Adrenal gland (tissue), 5 donors: ENCODE data around the gene CTDSP1.

ENCODE experiments used
- POLR2A ChIP-seq, 2 donors: fragments of 450-650 bp; IDR thresholded peaks; one replicate each; pipeline ENCODE4 v1.6.1; 2017; ENCODE audit warnings: antibody characterized with exemption in 2 of 2, mild to moderate bottlenecking in 2 of 2, moderate library complexity in 1 of 2
- TF ChIP-seq, protein P1 (sequence below), 6 experiments: fragments of 450-650 bp in 4 of 6; fragments of 200-600 bp in 2 of 6; sonication (generic) in 1 of 6; IDR thresholded peaks; 1 replicate in 5 of 6; 2 replicates in 1 of 6; pipeline versions ENCODE4 v1.5.1 to v1.8.0; 2016 to 2021; ENCODE audit warnings: antibody characterized with exemption in 6 of 6, mild to moderate bottlenecking in 2 of 6, moderate library complexity in 1 of 6
- donor health status: DM: no; HTN: no; CAD: no.

DNA sequence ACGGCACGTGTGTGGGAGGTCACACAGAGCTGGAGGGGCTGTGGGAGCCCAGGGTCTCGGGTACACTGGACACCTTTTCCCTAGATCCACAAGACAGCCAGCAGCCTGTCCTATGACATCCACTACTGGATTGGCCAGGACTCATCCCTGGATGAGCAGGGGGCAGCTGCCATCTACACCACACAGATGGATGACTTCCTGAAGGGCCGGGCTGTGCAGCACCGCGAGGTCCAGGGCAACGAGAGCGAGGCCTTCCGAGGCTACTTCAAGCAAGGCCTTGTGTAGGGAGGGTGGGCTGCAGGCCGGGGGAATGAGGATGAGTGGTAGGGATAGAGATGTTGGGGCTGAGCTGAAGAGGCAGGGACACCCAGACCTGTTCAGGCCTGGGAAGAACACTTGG, 25.9 kb downstream of the CTDSP1 start:
- TF ChIP-seq, protein P1, sequence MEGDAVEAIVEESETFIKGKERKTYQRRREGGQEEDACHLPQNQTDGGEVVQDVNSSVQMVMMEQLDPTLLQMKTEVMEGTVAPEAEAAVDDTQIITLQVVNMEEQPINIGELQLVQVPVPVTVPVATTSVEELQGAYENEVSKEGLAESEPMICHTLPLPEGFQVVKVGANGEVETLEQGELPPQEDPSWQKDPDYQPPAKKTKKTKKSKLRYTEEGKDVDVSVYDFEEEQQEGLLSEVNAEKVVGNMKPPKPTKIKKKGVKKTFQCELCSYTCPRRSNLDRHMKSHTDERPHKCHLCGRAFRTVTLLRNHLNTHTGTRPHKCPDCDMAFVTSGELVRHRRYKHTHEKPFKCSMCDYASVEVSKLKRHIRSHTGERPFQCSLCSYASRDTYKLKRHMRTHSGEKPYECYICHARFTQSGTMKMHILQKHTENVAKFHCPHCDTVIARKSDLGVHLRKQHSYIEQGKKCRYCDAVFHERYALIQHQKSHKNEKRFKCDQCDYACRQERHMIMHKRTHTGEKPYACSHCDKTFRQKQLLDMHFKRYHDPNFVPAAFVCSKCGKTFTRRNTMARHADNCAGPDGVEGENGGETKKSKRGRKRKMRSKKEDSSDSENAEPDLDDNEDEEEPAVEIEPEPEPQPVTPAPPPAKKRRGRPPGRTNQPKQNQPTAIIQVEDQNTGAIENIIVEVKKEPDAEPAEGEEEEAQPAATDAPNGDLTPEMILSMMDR (IDR thresholded peaks at IDR 0.05): no peak
- no peak for TF ChIP-seq POLR2A (IDR thresholded peaks at IDR 0.05)
